NCI-H748 (cell line): ENCODE data around the gene ZNF710.

Source experiments
- DNase-seq: peaks from one replicate; lab custom pipeline; 2025; ENCODE audit not compliant: unreplicated experiment; lab: John Stamatoyannopoulos, UW

The ZNF710 gene

DNA sequence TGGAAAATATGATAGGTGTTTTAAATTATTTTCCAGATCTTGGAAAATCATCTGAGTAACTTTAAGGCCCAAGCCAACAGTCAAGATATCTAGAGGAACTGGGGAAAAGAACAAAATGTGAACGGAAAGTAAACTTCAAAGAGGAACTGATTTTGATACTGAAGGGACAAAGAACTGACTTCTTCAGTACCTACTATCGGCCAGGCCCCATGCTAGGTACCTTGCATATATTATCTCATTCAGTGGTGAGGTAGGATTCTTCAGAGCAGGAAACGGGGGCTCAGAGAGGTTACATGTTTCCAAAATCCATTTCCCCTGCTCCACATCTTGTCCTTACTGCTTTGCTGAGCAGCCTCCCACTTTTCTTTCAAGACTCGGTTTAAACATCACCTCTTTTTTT lies 9.8 kb upstream of the ZNF710 start:
- DNase-seq: no peak

DNA sequence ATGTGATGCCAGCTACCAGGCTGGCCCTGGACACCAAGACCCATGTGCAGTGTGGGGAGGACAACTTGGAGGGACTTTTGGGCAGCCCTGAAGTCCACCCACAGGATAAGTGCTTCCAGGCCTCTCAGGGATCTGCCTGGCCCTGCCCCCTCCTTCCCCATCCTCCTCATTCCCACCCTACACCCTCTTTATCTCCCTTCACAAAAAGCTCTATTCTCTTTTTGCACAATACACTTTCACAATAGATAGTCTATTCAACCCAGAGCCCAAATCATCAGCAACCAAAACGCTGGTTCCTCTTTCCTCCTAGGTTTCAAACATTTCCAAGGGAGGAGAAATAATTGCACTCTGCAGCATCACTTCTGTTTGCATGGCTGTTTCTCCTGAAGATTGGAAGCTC lies 7.8 kb upstream of the ZNF710 start:
- no peak for DNase-seq

DNA sequence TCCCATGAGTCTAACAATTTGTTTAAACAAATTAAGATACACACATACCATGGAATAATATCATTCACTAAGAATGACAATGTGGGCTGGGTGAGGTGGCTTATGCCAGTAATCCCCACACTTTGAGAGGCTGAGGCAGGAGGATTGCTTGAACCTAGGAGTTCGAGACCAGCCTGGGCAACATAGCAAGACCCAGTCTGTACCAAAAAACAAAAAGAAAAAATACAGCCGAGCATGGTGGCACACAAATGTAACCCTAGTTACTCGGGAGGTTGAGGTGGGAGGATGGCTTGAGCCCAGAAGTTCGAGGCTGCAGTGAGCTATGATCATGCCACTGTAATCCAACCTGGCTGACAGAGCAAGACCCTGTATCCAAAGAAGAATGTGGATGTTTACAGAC lies 4.0 kb upstream of the ZNF710 start:
- no peak for DNase-seq

DNA sequence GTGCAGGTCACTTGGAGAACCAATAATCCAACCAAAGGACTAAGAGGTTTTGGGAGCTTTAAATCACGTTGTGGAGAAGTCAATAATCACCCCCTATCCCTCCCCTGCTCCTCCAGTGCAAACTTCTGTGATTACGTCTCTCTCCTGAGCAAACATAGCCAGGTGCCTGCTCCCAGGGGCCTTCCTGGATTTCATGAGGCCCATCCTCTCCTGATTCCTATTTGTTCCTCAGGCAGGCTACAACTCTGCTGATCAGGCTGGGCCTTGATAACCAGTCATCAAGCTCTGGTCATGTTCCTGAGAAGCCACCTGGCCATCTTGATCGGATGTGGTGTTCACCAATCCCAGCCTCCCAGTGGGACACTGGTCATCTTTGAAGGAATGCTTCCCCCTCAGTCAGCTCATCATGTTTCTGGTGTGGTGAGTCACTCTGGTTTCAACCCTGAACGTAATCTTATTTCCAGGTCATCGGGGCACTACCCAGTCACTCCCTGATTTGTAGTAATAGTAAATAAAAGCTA lies 2.9 kb upstream of the ZNF710 start:
- DNase-seq: peak; percentile 58

DNA sequence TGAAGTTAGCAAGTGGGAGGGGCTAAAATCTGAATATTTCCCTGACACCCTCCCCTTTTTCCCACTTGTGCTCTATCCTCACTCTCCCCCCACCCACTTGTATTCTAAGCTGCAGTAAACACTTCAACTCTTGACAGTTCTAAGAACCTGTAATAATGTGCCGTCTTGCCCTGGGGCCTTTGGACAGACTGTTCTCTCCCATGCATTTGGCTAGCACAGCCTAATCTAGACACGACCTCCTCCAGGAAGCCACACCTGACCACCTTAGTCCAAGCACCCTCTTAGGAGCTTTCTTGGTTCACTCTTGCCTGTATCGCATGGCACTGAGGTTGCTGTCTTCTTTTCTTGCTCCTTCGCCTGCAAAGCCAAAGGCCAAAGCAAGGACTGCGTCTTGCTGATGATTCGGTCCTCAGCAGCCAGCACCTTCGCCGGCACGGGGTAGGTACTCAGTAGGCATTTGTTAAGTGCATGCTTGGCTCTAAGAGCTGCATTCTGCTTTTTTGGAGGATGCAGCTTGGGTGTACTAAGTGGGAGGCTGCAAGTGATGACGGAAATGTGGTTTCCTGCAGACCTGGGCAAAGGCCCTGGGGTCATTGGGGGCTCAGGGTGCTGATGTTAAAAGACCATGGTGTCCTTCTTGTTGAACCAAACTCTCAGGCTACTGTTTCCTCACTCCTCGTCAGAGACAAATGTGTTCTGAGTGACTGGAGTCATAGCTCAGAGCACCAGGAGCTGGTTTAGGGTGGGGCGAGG lies 2.0 kb upstream of the ZNF710 start:
- DNase-seq: no peak

DNA sequence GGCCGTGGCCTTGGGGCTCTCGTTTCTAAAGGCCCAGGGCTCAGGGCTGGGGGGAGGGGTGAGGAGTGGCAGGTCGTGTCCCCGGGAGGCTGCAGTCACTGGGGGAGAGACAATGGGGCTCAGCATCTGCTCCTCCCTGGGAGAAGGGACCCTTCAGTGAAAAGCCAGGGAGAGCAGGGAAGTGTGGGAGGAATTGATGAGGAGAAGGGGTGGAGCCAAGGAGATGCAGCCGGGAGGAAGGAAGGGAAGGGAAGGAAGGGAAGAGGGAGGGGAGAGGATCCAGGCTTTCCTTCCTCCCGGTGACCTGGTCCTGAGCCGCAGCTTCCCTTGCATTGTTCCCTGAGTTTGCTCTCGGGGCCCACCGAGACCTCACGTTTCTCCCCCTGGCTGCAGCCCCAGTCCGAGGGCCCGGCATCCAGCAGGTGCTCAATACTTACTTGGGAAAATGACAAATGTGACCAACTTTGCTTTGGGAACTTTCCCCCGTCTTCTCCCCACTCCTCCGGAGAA lies 1.4 kb upstream of the ZNF710 start:
- DNase-seq: no peak

DNA sequence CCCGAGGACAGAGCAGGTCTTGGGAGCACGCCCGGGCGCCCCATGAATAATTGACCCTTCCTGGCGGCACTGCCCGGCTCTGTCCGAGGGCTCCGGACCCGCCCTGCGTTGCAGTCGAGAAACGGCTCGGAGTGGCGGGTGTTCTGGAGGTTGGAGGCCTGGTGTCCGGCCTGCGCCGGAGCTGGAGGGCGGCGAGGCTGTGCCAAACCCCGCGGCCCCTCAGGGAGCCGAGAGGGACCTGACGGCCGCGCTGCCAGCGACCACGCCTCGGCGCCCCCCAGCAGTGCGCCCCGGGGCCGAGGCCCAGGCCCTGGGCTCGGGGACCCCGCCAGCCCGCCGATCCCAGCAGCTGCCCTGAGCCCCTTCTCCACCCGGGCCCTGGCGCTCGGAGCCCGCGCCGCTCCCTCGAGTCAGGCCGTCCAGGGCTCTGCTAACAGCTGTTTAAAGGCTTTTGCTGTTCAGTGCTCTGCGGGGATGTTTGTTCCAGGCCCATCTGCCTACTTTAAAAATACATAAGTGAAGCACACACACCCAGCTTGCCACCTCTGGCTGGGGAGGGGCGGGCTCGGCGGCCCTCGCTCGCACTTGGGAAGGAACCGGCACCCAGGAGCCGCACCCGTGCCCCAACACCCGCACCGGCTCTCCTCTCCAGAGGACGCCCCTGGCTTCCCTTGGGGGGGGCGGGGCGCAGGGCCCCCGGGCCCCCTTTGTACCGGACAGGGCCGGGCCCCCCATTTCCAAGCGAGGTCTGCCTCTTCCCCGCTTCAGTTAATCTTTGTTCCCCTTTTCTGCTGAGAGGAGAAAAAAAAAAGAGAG lies 730 bp upstream of the ZNF710 start:
- DNase-seq: peak; percentile 34

DNA sequence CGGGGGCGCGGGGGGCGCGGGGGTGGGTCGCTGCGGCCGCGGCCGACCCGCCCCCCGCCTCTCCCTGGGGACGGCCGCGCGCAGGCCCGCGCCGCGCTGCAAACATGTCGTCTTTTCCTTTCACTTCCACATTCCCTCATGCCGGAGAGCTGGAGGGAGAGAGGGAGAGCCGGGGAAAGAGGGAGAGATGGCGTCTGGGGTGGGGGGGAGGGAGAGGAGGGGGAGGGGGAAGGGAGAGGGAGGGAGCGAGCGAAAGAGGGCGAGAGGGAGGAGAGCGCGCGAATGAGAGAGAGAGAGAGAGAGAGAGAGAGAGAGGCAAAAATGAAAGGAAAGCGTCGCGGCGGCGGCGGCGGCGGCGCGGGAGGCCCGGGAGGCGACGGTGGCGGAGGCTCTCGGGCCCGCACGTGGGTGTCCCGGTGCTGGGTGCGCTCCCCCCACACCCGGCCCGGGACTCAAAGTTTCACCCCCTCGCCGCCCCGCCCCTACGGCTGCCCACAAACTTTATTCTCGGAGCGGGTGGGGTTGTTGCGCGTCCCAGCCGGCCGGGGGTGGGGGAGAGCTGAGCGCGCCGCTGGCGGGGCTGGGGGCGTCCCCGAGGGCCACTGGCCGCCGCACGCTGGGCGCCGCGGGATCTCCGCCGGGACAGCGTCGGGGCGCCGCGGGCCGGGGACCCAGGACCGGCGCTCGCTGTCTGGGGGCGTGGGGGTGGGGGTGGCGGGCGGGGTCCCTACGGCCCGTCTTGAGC lies 731 bp downstream of the ZNF710 start:
- peak; percentile 57 for DNase-seq

DNA sequence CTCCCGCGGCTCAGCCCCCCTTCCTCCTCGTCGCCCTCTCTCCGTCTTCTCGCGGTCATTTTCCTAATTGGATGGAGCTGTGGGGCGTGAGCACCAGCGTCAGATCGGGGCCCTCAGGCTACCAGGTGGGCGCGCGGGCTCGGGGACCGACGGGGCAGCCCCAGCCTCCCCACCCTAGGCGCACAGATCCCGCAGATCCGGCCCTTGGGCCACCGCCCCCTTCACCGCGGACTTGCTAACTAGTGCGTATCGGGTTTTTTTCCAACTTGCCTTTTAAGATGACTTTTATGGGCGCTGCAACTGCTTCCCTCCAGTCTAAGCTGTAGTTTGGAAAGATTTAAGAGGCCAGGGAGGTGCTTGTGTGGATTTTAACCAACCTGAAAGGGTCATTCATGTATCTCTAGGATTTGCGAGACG lies 1.3 kb downstream of the ZNF710 start:
- peak; percentile 67 for DNase-seq

DNA sequence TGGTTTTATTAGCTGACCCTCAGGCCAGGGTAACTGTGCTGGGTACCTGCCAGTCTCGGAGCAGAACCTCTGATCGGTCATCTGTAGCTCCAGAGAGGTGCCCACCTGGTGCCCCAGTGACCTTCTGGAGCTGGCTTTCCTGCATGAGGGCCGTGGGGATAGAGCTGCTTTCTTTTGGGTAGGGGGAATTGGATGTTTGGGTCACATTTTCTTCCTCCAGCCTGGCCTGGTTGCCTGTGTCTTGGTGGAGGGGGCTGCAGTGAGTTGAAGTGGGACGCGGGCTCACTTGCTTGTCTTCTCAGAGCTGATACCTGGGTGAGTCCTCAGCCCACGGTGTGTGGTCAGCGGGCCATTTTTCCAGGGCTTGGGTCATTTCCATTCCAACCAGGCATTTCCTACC lies 2.6 kb downstream of the ZNF710 start:
- no peak for DNase-seq

DNA sequence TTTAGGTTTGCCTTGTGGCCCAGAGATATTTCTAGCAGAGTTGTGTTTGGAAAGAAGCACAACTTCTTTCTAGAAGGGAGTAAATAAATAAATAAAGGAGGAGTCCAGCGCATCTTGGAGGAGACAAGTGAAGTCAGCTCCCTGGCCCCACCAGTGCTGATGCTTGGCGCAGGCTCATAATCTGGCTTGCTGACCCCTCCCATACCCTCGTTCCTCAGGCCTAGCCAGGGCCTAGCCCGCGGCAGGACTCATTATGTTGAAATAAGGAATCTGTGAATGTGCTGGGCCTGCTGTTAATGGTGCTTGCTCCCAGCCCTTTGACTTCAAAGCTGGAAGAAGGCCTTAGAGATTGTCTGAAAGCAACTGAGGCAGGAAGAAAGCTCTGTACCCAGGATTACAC lies 3.1 kb downstream of the ZNF710 start:
- DNase-seq: no peak

DNA sequence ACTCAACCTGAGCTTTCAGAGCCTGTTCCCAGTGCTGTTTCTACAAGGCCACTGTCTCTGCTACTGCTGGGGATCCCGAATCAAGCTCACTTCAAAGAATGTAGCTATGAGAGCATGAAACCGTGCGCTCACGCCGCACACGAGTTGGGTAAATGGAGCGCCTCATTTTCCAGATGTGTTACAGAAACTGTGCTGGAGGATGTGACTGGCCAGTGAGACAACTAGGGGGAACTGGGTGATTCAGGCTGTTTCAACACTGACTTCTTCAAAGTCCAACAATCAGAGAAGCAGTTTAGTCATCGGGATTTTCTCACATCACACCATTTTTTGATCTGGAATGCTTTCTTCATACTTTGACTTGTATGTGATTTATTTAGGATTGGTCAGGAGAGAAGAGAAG lies 3.5 kb downstream of the ZNF710 start:
- no peak for DNase-seq

DNA sequence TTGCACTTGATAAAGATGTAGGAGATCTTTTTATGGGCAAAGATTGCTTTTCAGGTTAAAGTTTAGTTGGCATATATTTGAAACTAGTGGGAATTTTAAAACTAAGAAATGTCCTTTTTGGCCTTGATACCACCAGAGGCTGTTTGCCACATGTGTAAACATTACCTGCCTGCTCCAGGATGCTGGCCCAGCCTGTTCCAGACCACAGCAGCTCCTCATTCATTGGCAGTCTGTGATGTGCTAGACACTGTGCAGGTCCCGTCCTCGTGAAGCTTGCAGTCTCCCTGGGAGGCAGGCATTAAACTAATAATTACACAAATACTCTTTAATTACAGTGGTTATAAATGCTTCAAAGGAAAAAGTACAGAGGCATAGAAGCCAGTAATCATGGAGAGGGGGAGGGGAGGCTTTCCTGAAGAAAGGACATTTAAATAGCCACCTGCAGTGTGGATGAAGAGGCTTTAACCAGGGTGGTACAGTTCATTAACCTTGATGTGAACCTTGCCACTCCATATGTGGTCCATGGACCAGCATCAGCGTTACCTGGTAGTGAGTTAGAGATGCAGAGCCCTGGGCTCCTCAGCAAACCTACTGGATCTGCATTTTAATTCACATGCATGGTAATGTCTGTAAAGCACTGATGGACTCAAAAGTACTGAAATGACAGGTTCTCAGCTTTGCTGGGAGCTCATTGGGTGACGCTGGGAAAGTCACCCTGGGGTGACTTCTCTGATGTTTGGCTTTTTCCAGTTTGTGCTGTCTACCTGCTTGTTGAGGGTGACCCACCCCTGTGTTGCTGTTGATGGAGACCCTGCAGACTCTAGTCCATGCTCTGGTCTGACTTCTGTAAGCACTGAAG lies 5.3 kb downstream of the ZNF710 start:
- DNase-seq: peak; percentile 37

DNA sequence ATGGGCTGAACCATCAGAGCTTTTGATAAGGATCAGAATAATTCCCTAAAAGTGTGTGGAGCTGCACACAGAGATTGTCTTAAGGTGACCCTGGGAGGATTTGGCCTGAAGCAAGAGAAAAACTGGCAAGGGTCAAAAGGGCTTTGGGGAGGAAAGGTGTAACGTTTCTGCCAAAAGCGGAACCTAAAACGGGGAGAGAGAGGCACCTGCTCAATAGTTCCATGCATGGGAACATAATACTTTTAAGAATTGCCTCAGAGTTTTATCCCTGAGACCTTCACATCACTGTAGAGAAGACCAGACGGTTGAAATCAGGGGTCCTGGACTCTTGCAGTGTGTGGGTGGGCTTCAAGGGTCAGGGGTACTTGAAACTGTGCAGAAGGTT lies 5.9 kb downstream of the ZNF710 start:
- no peak for DNase-seq

DNA sequence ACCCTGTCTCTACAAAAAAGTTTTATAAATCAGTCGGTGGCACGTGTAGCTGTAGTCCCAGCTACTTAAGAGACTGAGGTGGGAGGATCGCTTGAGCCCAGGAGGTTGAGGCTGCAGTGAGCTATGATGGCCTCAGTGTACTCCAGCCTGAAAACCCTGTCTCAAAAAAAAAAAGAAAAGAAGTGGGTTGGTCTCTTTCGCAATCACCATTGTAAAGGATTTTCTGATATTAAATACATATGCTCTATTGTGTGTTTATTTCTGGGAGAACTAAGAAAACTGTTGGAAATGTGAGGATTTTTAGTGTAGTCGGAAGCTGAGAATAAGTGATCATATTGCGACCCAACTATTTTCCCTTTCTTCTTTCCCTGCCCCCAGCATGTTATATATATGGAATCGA lies 7.5 kb downstream of the ZNF710 start:
- no peak for DNase-seq

DNA sequence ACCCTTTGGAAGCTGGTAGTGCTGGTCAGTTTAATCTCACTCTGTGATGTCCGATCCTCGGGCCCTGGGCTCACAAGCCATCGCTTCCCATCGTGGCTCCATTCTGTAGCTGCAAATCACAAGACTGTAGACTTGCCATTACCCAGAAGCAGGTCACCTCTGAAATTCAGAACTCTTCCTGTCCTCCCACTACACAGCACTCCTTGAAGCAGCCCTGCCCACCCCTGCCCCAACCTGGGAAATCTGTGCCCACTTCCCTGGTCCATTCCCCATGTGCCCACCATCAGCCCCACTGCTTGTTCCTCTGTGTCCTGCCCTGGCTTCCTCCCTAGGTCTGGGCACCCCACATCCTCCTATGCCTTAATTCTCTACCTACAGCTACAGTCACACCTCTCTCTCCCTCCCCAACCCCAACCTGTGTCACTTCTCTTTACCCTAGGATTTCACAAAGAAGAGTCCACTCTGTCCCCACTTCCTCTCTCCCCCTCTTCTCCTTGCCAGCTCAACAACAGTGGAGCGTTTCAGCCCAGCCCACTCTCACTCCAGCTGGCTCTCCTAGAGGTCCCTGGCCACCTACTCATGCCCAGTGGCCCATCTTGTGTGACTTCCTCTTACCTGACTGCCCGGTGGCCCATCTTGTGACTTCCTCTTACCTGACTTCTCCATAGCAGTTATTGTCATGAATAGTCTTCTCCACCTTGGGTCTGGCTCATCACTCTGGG lies 8.3 kb downstream of the ZNF710 start:
- DNase-seq: no peak

DNA sequence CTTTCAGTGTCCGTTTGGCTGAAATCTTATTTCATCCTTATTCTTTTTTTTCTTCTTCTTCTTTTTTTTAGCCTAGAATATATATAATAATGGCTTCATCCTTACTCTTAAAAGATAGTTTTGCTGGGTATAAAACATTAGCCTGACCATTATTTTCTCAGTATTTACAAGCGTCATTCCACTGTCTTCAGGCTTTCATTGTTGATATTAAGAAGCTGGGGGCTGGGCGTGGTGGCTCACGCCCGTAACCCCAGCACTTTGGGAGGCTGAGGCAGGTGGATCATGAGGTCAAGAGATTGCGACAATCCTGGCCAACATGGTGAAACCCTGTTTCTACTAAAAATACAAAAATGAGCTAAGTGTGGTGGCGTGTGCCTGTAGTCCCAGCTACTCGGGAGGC lies 10.6 kb downstream of the ZNF710 start:
- no peak for DNase-seq

DNA sequence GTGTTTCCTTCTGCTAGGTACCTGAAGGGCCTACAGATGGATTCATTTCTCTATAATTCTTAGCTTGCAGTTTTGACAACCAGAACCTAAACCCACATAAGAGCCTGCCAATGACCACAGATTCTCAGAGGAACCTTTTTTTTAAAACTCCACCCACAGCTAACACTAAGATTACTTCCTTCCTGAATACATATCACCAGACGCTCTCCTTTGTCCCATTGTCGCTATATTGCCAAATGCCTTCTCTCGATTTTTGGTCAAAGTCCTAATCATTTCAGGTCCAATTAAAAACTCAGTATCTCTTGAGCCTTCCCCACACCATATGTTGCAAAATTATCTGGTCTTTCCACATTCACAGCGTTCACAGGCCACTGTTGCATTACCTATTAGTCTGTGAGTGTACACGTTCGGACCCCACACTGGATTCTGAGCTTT lies 12.4 kb downstream of the ZNF710 start:
- no peak for DNase-seq

DNA sequence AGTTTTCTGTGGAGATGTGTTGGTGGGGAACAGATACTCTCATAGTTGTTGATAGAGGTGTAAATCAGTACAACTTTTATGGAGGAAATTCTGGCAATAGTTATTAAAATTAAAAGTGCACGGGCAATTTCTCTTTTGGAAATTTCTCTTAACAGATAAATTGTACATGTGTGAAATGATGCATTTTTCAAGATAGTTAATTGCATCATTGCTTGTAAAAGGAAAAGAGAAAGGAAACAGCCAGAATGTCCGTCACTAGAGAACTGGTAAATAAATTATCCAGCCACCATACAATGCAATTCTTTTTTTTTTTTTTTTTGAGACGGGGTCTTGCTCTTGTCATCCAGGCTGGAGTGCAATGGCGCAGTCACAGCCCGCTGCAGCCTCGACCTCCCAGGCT lies 14.2 kb downstream of the ZNF710 start:
- no peak for DNase-seq

DNA sequence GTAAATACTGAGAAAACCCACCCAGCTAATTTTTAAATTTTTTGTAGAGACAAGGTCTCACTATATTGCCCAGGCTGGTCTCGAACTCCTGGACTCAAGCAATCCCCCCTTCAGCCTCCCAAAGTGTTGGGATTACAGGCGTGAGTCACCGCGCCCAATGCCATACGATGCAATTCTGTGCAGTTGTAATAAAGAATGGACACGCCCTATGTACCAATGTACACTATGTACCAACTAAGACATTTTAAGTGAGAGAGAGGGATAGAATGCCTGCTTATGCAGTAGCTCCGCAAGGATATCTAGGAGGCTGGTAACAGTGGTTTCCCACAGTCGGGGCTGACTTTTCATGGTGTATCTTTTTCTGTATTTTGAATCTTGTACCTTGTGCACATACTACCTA lies 14.6 kb downstream of the ZNF710 start:
- no peak for DNase-seq
